GM12874 (cell line): Measurements from ENCODE around the gene IDH3A.

ENCODE experiments used
- CTCF ChIP-seq: IDR thresholded peaks from 2 replicates; pipeline ENCODE4 v1.5.1; 2011; ENCODE audit warnings: low read depth, mild to moderate bottlenecking, control low read depth, low read length, moderate library complexity; ENCODE audit not compliant: insufficient read depth

The IDH3A gene

GRCh38 chr15:78209646-78210348 lies 60.6 kb downstream of the IDH3A start:
- TF ChIP-seq CTCF = no peak

GRCh38 chr15:78210349-78210717 lies 61.2 kb downstream of the IDH3A start:
- TF ChIP-seq CTCF = no peak

- TF ChIP-seq CTCF = no peak
Measured at GRCh38 chr15:78211189-78211921, 62.2 kb downstream of the IDH3A start.

- no peak for TF ChIP-seq CTCF
Measured at GRCh38 chr15:78212008-78212407, 62.8 kb downstream of the IDH3A start.

GRCh38 chr15:78212546-78213424 lies 63.6 kb downstream of the IDH3A start:
- TF ChIP-seq CTCF = no peak

- TF ChIP-seq CTCF = no peak
Measured at GRCh38 chr15:78213425-78213750, 64.2 kb downstream of the IDH3A start.

- no peak for TF ChIP-seq CTCF
Measured at GRCh38 chr15:78213956-78214355, 64.8 kb downstream of the IDH3A start.
